HEK293 (cell line): ENCODE measurements around the gene IGFALS.

Source experiments
- EGR2 ChIP-seq: fragments of 450-650 bp; formaldehyde crosslinking; IDR thresholded peaks from 2 replicates; pipeline ENCODE4 v1.5.1; 2016; ENCODE audit warnings: low read depth, missing biosample characterization, missing genetic modification characterization
- FEZF1 ChIP-seq: fragments of 450-650 bp; formaldehyde crosslinking; IDR thresholded peaks from 2 replicates; pipeline ENCODE4 v1.5.1; 2016; ENCODE audit warnings: missing biosample characterization, missing genetic modification characterization
- GLI4 ChIP-seq: fragments of 450-650 bp; formaldehyde crosslinking; IDR thresholded peaks from 2 replicates; pipeline ENCODE4 v1.5.1; 2016; ENCODE audit warnings: missing biosample characterization, missing genetic modification characterization
- KLF10 ChIP-seq: fragments of 450-650 bp; IDR thresholded peaks from 2 replicates; pipeline ENCODE4 v1.5.1; 2018; ENCODE audit warnings: missing biosample characterization, mild to moderate bottlenecking, missing genetic modification characterization
- OVOL3 ChIP-seq: fragments of 450-650 bp; formaldehyde crosslinking; IDR thresholded peaks from 2 replicates; pipeline ENCODE4 v1.5.1; 2016; ENCODE audit warnings: missing biosample characterization, missing genetic modification characterization
- PBX3 ChIP-seq: sonication (generic); formaldehyde crosslinking; IDR thresholded peaks from 2 replicates; pipeline ENCODE4 v1.8.1; 2022; ENCODE audit warnings: mild to moderate bottlenecking, moderate library complexity, missing genetic modification reagents
- REPIN1 ChIP-seq: fragments of 450-650 bp; formaldehyde crosslinking; IDR thresholded peaks from 2 replicates; pipeline ENCODE4 v1.5.1; 2017; ENCODE audit warnings: missing biosample characterization, missing genetic modification characterization, low read depth
- SALL2 ChIP-seq: fragments of 450-650 bp; formaldehyde crosslinking; IDR thresholded peaks from 2 replicates; pipeline ENCODE4 v1.5.0; 2017; ENCODE audit warnings: missing biosample characterization, mild to moderate bottlenecking, missing genetic modification characterization, borderline replicate concordance
- ZBTB48 ChIP-seq: fragments of 450-650 bp; formaldehyde crosslinking; IDR thresholded peaks from 2 replicates; pipeline ENCODE4 v1.5.1; 2016; ENCODE audit warnings: missing biosample characterization, missing genetic modification characterization
- ZBTB49 ChIP-seq: fragments of 450-650 bp; formaldehyde crosslinking; IDR thresholded peaks from 2 replicates; pipeline ENCODE4 v1.5.1; 2016; ENCODE audit warnings: missing biosample characterization, missing genetic modification characterization, low read depth
- ZFP41 ChIP-seq: fragments of 450-650 bp; formaldehyde crosslinking; IDR thresholded peaks from 2 replicates; pipeline ENCODE4 v1.5.1; 2016; ENCODE audit warnings: missing biosample characterization, missing genetic modification characterization, borderline replicate concordance
- ZIC2 ChIP-seq: fragments of 450-650 bp; formaldehyde crosslinking; IDR thresholded peaks from 2 replicates; pipeline ENCODE4 v1.5.1; 2016; ENCODE audit warnings: missing biosample characterization, missing genetic modification characterization
- ZNF133 ChIP-seq: fragments of 450-650 bp; formaldehyde crosslinking; IDR thresholded peaks from 2 replicates; pipeline ENCODE4 v1.5.1; 2016; ENCODE audit warnings: missing biosample characterization, missing genetic modification characterization
- ZNF157 ChIP-seq: fragments of 450-650 bp; formaldehyde crosslinking; IDR thresholded peaks from 2 replicates; pipeline ENCODE4 v1.5.1; 2016; ENCODE audit warnings: missing biosample characterization, missing genetic modification characterization
- ZNF214 ChIP-seq: fragments of 450-650 bp; formaldehyde crosslinking; IDR thresholded peaks from 2 replicates; pipeline ENCODE4 v1.5.1; 2017; ENCODE audit warnings: missing biosample characterization, mild to moderate bottlenecking, missing genetic modification characterization, borderline replicate concordance
- ZNF266 ChIP-seq: fragments of 450-650 bp; formaldehyde crosslinking; IDR thresholded peaks from 2 replicates; pipeline ENCODE4 v1.5.1; 2016; ENCODE audit warnings: missing biosample characterization, missing genetic modification characterization, low read depth
- ZNF302 ChIP-seq: fragments of 450-650 bp; formaldehyde crosslinking; IDR thresholded peaks from 2 replicates; pipeline ENCODE4 v1.5.1; 2016; ENCODE audit warnings: missing biosample characterization, missing genetic modification characterization, low read depth
- ZNF311 ChIP-seq: fragments of 450-650 bp; formaldehyde crosslinking; IDR thresholded peaks from 2 replicates; pipeline ENCODE4 v1.5.1; 2017; ENCODE audit warnings: missing biosample characterization, missing genetic modification characterization, borderline replicate concordance
- ZNF324 ChIP-seq: fragments of 450-650 bp; formaldehyde crosslinking; IDR thresholded peaks from 2 replicates; pipeline ENCODE4 v1.5.1; 2016; ENCODE audit warnings: missing biosample characterization, missing genetic modification characterization
- ZNF350 ChIP-seq: fragments of 450-650 bp; formaldehyde crosslinking; IDR thresholded peaks from 2 replicates; pipeline ENCODE4 v1.5.0; 2017; ENCODE audit warnings: missing biosample characterization, mild to moderate bottlenecking, missing genetic modification characterization
- ZNF362 ChIP-seq: fragments of 450-650 bp; formaldehyde crosslinking; IDR thresholded peaks from 2 replicates; pipeline ENCODE4 v1.5.1; 2016; ENCODE audit warnings: missing biosample characterization, missing genetic modification characterization
- ZNF416 ChIP-seq: fragments of 450-650 bp; formaldehyde crosslinking; IDR thresholded peaks from 2 replicates; pipeline ENCODE4 v1.5.1; 2016; ENCODE audit warnings: missing biosample characterization, missing genetic modification characterization
- ZNF423 ChIP-seq: fragments of 450-650 bp; formaldehyde crosslinking; IDR thresholded peaks from 2 replicates; pipeline ENCODE4 v1.5.1; 2016; ENCODE audit warnings: missing biosample characterization, missing genetic modification characterization
- ZNF548 ChIP-seq: fragments of 450-650 bp; formaldehyde crosslinking; IDR thresholded peaks from 2 replicates; pipeline ENCODE4 v1.5.1; 2016; ENCODE audit warnings: missing biosample characterization, missing genetic modification characterization
- ZNF555 ChIP-seq: fragments of 450-650 bp; formaldehyde crosslinking; conservative IDR thresholded peaks from 2 replicates; pipeline ENCODE4 v1.5.1; 2017; ENCODE audit warnings: missing biosample characterization, mild to moderate bottlenecking, missing genetic modification characterization, inconsistent platforms
- ZNF561 ChIP-seq: fragments of 450-650 bp; IDR thresholded peaks from 2 replicates; pipeline ENCODE4 v1.5.1; 2018; ENCODE audit warnings: missing biosample characterization, missing genetic modification characterization, borderline replicate concordance
- ZNF654 ChIP-seq: fragments of 450-650 bp; formaldehyde crosslinking; IDR thresholded peaks from 2 replicates; pipeline ENCODE4 v1.5.1; 2016; ENCODE audit warnings: low read depth, missing biosample characterization, missing genetic modification characterization
- ZNF747 ChIP-seq: fragments of 450-650 bp; formaldehyde crosslinking; IDR thresholded peaks from 2 replicates; pipeline ENCODE4 v1.5.1; 2016; ENCODE audit warnings: missing biosample characterization, missing genetic modification characterization
- ZSCAN18 ChIP-seq: fragments of 450-650 bp; formaldehyde crosslinking; IDR thresholded peaks from 2 replicates; pipeline ENCODE4 v1.5.1; 2016; ENCODE audit warnings: missing biosample characterization, missing genetic modification characterization
- TF ChIP-seq, protein P1 (sequence below): fragments of 450-650 bp; formaldehyde crosslinking; IDR thresholded peaks from 2 replicates; pipeline ENCODE4 v1.5.1; 2016; ENCODE audit warnings: missing biosample characterization, missing genetic modification characterization
- TF ChIP-seq, protein P2 (sequence below): fragments of 450-650 bp; IDR thresholded peaks from 2 replicates; pipeline ENCODE4 v1.5.1; 2018; ENCODE audit warnings: missing biosample characterization, mild to moderate bottlenecking, missing genetic modification characterization

IGFALS gene

GRCh38 chr16:1772908-1773702, 20.4 kb downstream of the IGFALS start, which contains the start of gene MRPS34 (continued):
- TF ChIP-seq ZNF266 (tag by site-specific recombination): no peak; the same call in 1 of the 2 replicates
- no peak for TF ChIP-seq EGR2
- no peak for TF ChIP-seq ZNF362 (tag by site-specific recombination)
- TF ChIP-seq ZNF416: no peak
- no peak for TF ChIP-seq ZNF747 (tag by site-specific recombination)
- no peak for TF ChIP-seq ZNF302 (tag by site-specific recombination)
- TF ChIP-seq REPIN1 (tag by site-specific recombination): peak; percentile 25; the same call in 1 of the 2 replicates
- TF ChIP-seq ZNF561: peak; percentile 83
- TF ChIP-seq ZNF311 (tag by site-specific recombination): 0 out of 2 replicates have a peak, but pooled peaks have one; percentile 8
- peak; percentile 55 for TF ChIP-seq KLF10 (tag by site-specific recombination)
- TF ChIP-seq ZNF654: no peak
- TF ChIP-seq ZNF157 (tag by site-specific recombination): no peak
- TF ChIP-seq ZNF133 (tag by site-specific recombination): no peak
- peak; percentile 68 for TF ChIP-seq ZIC2
- TF ChIP-seq ZNF548 (tag by site-specific recombination): no peak; the same call in 1 of the 2 replicates
- no peak for TF ChIP-seq ZBTB49 (tag by site-specific recombination)
- no peak for TF ChIP-seq FEZF1
- TF ChIP-seq ZNF555: no peak
- no peak for TF ChIP-seq GLI4
- peak; percentile 86 for TF ChIP-seq PBX3 (CRISPR knock-in tag)
- TF ChIP-seq ZNF423: peak; percentile 80
- TF ChIP-seq ZNF214 (tag by site-specific recombination): no peak
- TF ChIP-seq, protein P1, sequence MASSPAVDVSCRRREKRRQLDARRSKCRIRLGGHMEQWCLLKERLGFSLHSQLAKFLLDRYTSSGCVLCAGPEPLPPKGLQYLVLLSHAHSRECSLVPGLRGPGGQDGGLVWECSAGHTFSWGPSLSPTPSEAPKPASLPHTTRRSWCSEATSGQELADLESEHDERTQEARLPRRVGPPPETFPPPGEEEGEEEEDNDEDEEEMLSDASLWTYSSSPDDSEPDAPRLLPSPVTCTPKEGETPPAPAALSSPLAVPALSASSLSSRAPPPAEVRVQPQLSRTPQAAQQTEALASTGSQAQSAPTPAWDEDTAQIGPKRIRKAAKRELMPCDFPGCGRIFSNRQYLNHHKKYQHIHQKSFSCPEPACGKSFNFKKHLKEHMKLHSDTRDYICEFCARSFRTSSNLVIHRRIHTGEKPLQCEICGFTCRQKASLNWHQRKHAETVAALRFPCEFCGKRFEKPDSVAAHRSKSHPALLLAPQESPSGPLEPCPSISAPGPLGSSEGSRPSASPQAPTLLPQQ (tag by site-specific recombination): peak; percentile 84
- TF ChIP-seq, protein P2, sequence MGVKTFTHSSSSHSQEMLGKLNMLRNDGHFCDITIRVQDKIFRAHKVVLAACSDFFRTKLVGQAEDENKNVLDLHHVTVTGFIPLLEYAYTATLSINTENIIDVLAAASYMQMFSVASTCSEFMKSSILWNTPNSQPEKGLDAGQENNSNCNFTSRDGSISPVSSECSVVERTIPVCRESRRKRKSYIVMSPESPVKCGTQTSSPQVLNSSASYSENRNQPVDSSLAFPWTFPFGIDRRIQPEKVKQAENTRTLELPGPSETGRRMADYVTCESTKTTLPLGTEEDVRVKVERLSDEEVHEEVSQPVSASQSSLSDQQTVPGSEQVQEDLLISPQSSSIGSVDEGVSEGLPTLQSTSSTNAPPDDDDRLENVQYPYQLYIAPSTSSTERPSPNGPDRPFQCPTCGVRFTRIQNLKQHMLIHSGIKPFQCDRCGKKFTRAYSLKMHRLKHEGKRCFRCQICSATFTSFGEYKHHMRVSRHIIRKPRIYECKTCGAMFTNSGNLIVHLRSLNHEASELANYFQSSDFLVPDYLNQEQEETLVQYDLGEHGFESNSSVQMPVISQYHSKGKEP (tag by site-specific recombination): peak; percentile 12; the same call in 1 of the 2 replicates
- TF ChIP-seq OVOL3 (tag by site-specific recombination): peak; percentile 90
- TF ChIP-seq ZBTB48 (tag by site-specific recombination): peak; percentile 39; the same call in 1 of the 2 replicates
- no peak for TF ChIP-seq ZNF350 (tag by site-specific recombination)
- TF ChIP-seq ZNF324 (tag by site-specific recombination): peak; percentile 82; the same call in 1 of the 2 replicates
- TF ChIP-seq ZSCAN18 (tag by site-specific recombination): 0 out of 2 replicates have a peak, but pooled peaks have one; percentile 14
- TF ChIP-seq ZFP41: no peak
- no peak for TF ChIP-seq SALL2 (tag by site-specific recombination)
